ENCODE results near the gene MEGF6. TPM values are rescaled to one million over a fixed set of nuclear protein-coding genes. Genes with fewer than 3 reads are reported as not detected.

Gene MEGF6
- total and polyA plus RNA-seq, 4 donors: 53.7 to 332 (median 157) TPM

- intact Hi-C loops (cut with DNase I): loop anchor here in 1 of 2 donors (2.0 kb wide), 1 partner anchor 20 kb away; no protein-coding TSS in a partner anchor
- Histone ChIP-seq H3K4me1 (ENCODE audit: control insufficient read depth in 1 of 2, insufficient read depth in 2 of 2, low read length in 2 of 2) (no peaks in the 10 kb centered on the region), H3K9me3 (ENCODE audit: control insufficient read depth, low read length) (no peaks in the 10 kb centered on the region), H3K36me3 (ENCODE audit: control insufficient read depth in 1 of 2, insufficient read depth in 2 of 2, low read length in 1 of 2) (no peaks in the 10 kb centered on the region), H3K4me3 (ENCODE audit: low read length in 2 of 2) (peak overlapping the region; percentile 68 to 74), H3K27ac (ENCODE audit: low read depth in 1 of 2, low read length in 2 of 2) (peak overlapping the region; percentile 7 to 41), H3K27me3 (ENCODE audit: control insufficient read depth in 1 of 2, insufficient read depth in 2 of 2, low read length in 1 of 2) (no peaks in the 10 kb centered on the region)
- peak; percentile 65 for ATAC-seq (ENCODE audit: low FRiP score)
- DNase-seq: peak; percentile 88 to 92
- WGBS, 2 donors: 1 to 2% methylated on average over 56 to 96 of the region's 96 CpGs
Observed at GRCh38 chr1:3530926-3531818, 80.1 kb downstream of the MEGF6 start.

- DNase-seq (no peak), ATAC-seq (ENCODE audit: low FRiP score) (peak; percentile 28)
- 2% methylated on average over 32 of the region's 32 CpGs for WGBS, 2 donors
- Histone ChIP-seq H3K4me3 (ENCODE audit: low read length in 2 of 2) (peak overlapping the region; percentile 68 to 74), H3K36me3 (ENCODE audit: control insufficient read depth in 1 of 2, insufficient read depth in 2 of 2, low read length in 1 of 2) (no peaks in the 10 kb centered on the region), H3K27me3 (ENCODE audit: control insufficient read depth in 1 of 2, insufficient read depth in 2 of 2, low read length in 1 of 2) (no peaks in the 10 kb centered on the region), H3K4me1 (ENCODE audit: control insufficient read depth in 1 of 2, insufficient read depth in 2 of 2, low read length in 2 of 2) (no peaks in the 10 kb centered on the region), H3K27ac (ENCODE audit: low read depth in 1 of 2, low read length in 2 of 2) (peak overlapping the region; percentile 7 to 41), H3K9me3 (ENCODE audit: control insufficient read depth, low read length) (no peaks in the 10 kb centered on the region)
- intact Hi-C loops (cut with DNase I): loop anchor here in 1 of 2 donors (2.0 kb wide), 1 partner anchor 20 kb away; no protein-coding TSS in a partner anchor
Observed at GRCh38 chr1:3530086-3530925, 81.0 kb downstream of the MEGF6 start.

GRCh38 chr1:3529099-3529729, 82.1 kb downstream of the MEGF6 start:
- Histone ChIP-seq H3K27ac (ENCODE audit: low read depth in 1 of 2, low read length in 2 of 2) (peak overlapping the region in 1 of 2 donors; percentile 41), H3K4me3 (ENCODE audit: low read length in 2 of 2) (peak overlapping the region in 1 of 2 donors; percentile 68), H3K36me3 (ENCODE audit: control insufficient read depth in 1 of 2, insufficient read depth in 2 of 2, low read length in 1 of 2) (no peaks in the 10 kb centered on the region), H3K9me3 (ENCODE audit: control insufficient read depth, low read length) (no peaks in the 10 kb centered on the region), H3K4me1 (ENCODE audit: control insufficient read depth in 1 of 2, insufficient read depth in 2 of 2, low read length in 2 of 2) (no peaks in the 10 kb centered on the region), H3K27me3 (ENCODE audit: control insufficient read depth in 1 of 2, insufficient read depth in 2 of 2, low read length in 1 of 2) (no peaks in the 10 kb centered on the region)
- ATAC-seq (ENCODE audit: low FRiP score) (peak; percentile 70), DNase-seq (peak; percentile 87 to 88)
- intact Hi-C loops (cut with DNase I): no loop called here
- WGBS, 2 donors: 5 to 7% methylated on average over 17 of the region's 17 CpGs

GRCh38 chr1:3527774-3528173, 83.5 kb downstream of the MEGF6 start:
- 28 to 40% methylated on average over 12 of the region's 12 CpGs for WGBS, 2 donors
- no peak for DNase-seq
- H3K36me3 ChIP-seq (ENCODE audit: control insufficient read depth in 1 of 2, insufficient read depth in 2 of 2, low read length in 1 of 2): no peaks in the 10 kb centered on the region
- no peak overlapping the region for H3K27ac ChIP-seq (ENCODE audit: low read depth in 1 of 2, low read length in 2 of 2)
- intact Hi-C loops (cut with DNase I): no loop called here
- no peak overlapping the region for H3K4me3 ChIP-seq (ENCODE audit: low read length in 2 of 2)
- no peaks in the 10 kb centered on the region for H3K9me3 ChIP-seq (ENCODE audit: control insufficient read depth, low read length)
- no peaks in the 10 kb centered on the region for H3K27me3 ChIP-seq (ENCODE audit: control insufficient read depth in 1 of 2, insufficient read depth in 2 of 2, low read length in 1 of 2)
- no peaks in the 10 kb centered on the region for H3K4me1 ChIP-seq (ENCODE audit: control insufficient read depth in 1 of 2, insufficient read depth in 2 of 2, low read length in 2 of 2)
- no peak for ATAC-seq (ENCODE audit: low FRiP score)

GRCh38 chr1:3525551-3526482, 85.5 kb downstream of the MEGF6 start:
- Histone ChIP-seq H3K9me3 (ENCODE audit: control insufficient read depth, low read length) (no peaks in the 10 kb centered on the region), H3K4me1 (ENCODE audit: control insufficient read depth in 1 of 2, insufficient read depth in 2 of 2, low read length in 2 of 2) (no peaks in the 10 kb centered on the region), H3K27ac (ENCODE audit: low read depth in 1 of 2, low read length in 2 of 2) (no peak overlapping the region), H3K36me3 (ENCODE audit: control insufficient read depth in 1 of 2, insufficient read depth in 2 of 2, low read length in 1 of 2) (no peaks in the 10 kb centered on the region), H3K4me3 (ENCODE audit: low read length in 2 of 2) (no peak overlapping the region), H3K27me3 (ENCODE audit: control insufficient read depth in 1 of 2, insufficient read depth in 2 of 2, low read length in 1 of 2) (no peaks in the 10 kb centered on the region)
- ATAC-seq (ENCODE audit: low FRiP score): no peak
- 43 to 48% methylated on average over 22 to 24 of the region's 24 CpGs for WGBS, 2 donors
- no peak for DNase-seq
- intact Hi-C loops (cut with DNase I): no loop called here

- no peak overlapping the region for H3K27ac ChIP-seq (ENCODE audit: low read depth in 1 of 2, low read length in 2 of 2)
Observed at GRCh38 chr1:3524556-3525203, 86.6 kb downstream of the MEGF6 start.

GRCh38 chr1:3523980-3524379, 87.3 kb downstream of the MEGF6 start:
- Histone ChIP-seq H3K4me1 (ENCODE audit: control insufficient read depth in 1 of 2, insufficient read depth in 2 of 2, low read length in 2 of 2) (no peaks in the 10 kb centered on the region), H3K36me3 (ENCODE audit: control insufficient read depth in 1 of 2, insufficient read depth in 2 of 2, low read length in 1 of 2) (no peaks in the 10 kb centered on the region), H3K4me3 (ENCODE audit: low read length in 2 of 2) (no peak overlapping the region), H3K9me3 (ENCODE audit: control insufficient read depth, low read length) (no peaks in the 10 kb centered on the region), H3K27ac (ENCODE audit: low read depth in 1 of 2, low read length in 2 of 2) (no peak overlapping the region), H3K27me3 (ENCODE audit: control insufficient read depth in 1 of 2, insufficient read depth in 2 of 2, low read length in 1 of 2) (no peaks in the 10 kb centered on the region)
- DNase-seq: no peak
- no peak for ATAC-seq (ENCODE audit: low FRiP score)
- WGBS, 2 donors: 82 to 87% methylated on average over 13 of the region's 13 CpGs
- intact Hi-C loops (cut with DNase I): no loop called here

More at GRCh38 chr1:3524556-3525203, 86.6 kb downstream of the MEGF6 start:
- no peaks in the 10 kb centered on the region for H3K36me3 ChIP-seq (ENCODE audit: control insufficient read depth in 1 of 2, insufficient read depth in 2 of 2, low read length in 1 of 2)
- DNase-seq: no peak
- intact Hi-C loops (cut with DNase I): no loop called here
- H3K4me1 ChIP-seq (ENCODE audit: control insufficient read depth in 1 of 2, insufficient read depth in 2 of 2, low read length in 2 of 2): no peaks in the 10 kb centered on the region
- no peaks in the 10 kb centered on the region for H3K27me3 ChIP-seq (ENCODE audit: control insufficient read depth in 1 of 2, insufficient read depth in 2 of 2, low read length in 1 of 2)
- no peaks in the 10 kb centered on the region for H3K9me3 ChIP-seq (ENCODE audit: control insufficient read depth, low read length)
- H3K4me3 ChIP-seq (ENCODE audit: low read length in 2 of 2): no peak overlapping the region
- 71 to 80% methylated on average over 20 of the region's 20 CpGs for WGBS, 2 donors
- no peak for ATAC-seq (ENCODE audit: low FRiP score)
